ENCODE data around the gene ST3GAL5.

DNA sequence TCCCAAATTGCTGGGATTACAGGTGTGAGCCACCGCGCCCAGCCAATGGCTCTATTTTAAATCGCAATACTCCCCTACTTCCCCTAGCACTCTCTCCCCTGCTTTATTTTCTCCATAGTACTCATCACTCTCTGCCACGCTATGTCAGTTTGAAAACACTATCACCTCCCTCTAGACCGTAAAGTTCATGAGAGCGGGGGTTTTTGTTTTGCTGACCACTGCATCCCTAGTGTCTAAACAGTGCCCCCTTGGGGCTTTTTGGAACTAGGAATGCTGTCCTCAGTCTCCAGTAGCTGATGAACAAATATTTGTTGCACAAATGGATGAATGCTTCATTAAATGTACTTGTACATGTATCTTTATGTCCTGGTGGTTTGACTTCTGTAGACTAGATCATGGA is 90.9 kb downstream of the ST3GAL5 start:
- no peak for TF ChIP-seq EZH2 (IDR thresholded peaks at IDR 0.05; ENCODE audit: borderline replicate concordance, low read depth, low read length, poor library complexity, severe bottlenecking)
- TF ChIP-seq, protein P1, sequence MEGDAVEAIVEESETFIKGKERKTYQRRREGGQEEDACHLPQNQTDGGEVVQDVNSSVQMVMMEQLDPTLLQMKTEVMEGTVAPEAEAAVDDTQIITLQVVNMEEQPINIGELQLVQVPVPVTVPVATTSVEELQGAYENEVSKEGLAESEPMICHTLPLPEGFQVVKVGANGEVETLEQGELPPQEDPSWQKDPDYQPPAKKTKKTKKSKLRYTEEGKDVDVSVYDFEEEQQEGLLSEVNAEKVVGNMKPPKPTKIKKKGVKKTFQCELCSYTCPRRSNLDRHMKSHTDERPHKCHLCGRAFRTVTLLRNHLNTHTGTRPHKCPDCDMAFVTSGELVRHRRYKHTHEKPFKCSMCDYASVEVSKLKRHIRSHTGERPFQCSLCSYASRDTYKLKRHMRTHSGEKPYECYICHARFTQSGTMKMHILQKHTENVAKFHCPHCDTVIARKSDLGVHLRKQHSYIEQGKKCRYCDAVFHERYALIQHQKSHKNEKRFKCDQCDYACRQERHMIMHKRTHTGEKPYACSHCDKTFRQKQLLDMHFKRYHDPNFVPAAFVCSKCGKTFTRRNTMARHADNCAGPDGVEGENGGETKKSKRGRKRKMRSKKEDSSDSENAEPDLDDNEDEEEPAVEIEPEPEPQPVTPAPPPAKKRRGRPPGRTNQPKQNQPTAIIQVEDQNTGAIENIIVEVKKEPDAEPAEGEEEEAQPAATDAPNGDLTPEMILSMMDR (conservative IDR thresholded peaks at IDR 0.05; ENCODE audit: low read depth, low read length), result peak; percentile 58

Measured in A673 (cell line).